Right lobe of liver (tissue), 6 donors: ENCODE results near the gene SLC25A13. TPM values are rescaled to one million over a fixed set of nuclear protein-coding genes. Genes with fewer than 3 reads are reported as not detected.

ENCODE experiments used
- ATAC-seq, 4 donors: fragments of 200-7000 bp; cut with Tn5 transposase; one replicate each; pipeline ENCODE4 v1.9.1; 2020; ENCODE audit warnings: mild to moderate bottlenecking in 4 of 4, moderate library complexity in 4 of 4
- DNase-seq, 3 donors: peaks; one replicate each; pipeline ENCODE4 v3.0.0-alpha.2; 2020
- H3K27ac ChIP-seq, 3 donors: fragments of 200-600 bp; one replicate each; pipeline ENCODE4 v1.8.0; 2022
- H3K27me3 ChIP-seq, 2 donors: fragments of 200-600 bp; one replicate each; pipeline ENCODE4 v1.8.0; 2022
- H3K36me3 ChIP-seq, 4 donors: fragments of 200-600 bp; sonication (generic) in 1 of 4; one replicate each; pipeline versions ENCODE4 v1.5.1 to v1.8.0; 2017 to 2022; ENCODE audit warnings: control low read depth in 1 of 4
- H3K4me1 ChIP-seq, 4 donors: fragments of 200-600 bp; sonication (generic) in 1 of 4; one replicate each; pipeline versions ENCODE4 v1.5.1 to v1.8.0; 2017 to 2022; ENCODE audit warnings: control low read depth in 1 of 4
- H3K4me3 ChIP-seq, 3 donors: fragments of 200-600 bp; one replicate each; pipeline ENCODE4 v1.8.0; 2022
- H3K9me3 ChIP-seq, 4 donors: fragments of 200-600 bp; sonication (generic) in 1 of 4; one replicate each; pipeline versions ENCODE4 v1.5.1 to v1.8.0; 2017 to 2022; ENCODE audit warnings: control low read depth in 1 of 4
- CTCF ChIP-seq, 4 donors: fragments of 200-600 bp in 3 of 4; fragments of 450-650 bp in 1 of 4; IDR thresholded peaks; one replicate each; pipeline versions ENCODE4 v1.5.1 to v1.8.0; 2016 to 2022; ENCODE audit warnings: antibody characterized with exemption in 4 of 4, mild to moderate bottlenecking in 2 of 4
- POLR2A ChIP-seq: fragments of 450-650 bp; IDR thresholded peaks from one replicate; pipeline ENCODE4 v1.6.1; 2017; ENCODE audit warnings: antibody characterized with exemption, mild to moderate bottlenecking
- WGBS: methylation state at CpG from one replicate; pipeline ENCODE4 v1.1.6; 2018; ENCODE audit warnings: low coverage, low lambda C conversion rate; ENCODE audit not compliant: insufficient coverage; ENCODE audit errors: missing lambda C conversion rate; 5-methylcytosine and 5-hydroxymethylcytosine counted together
- intact Hi-C, 2 donors: fragments of 100-400 bp; cut with DNase I; formaldehyde crosslinking; loops; one replicate each; pipeline versions ENCODE4 v1.11.2 to v1.14.1; 2022
- total RNA-seq, 6 experiments: library from RNA; depleted of rRNA in 2 of 6; stranded (reverse); fragments of >200 nt in 2 of 6; fragmentation: NEBNext Ultra II Directional in 3 of 6; extraction: Animal tissue kit (Norgen Biotek cat#: 25700) in 3 of 6; gene quantifications; one replicate each; pipeline versions ENCODE4 v1.1.0 to v1.2.4, GENCODE V29; 2016 to 2023
- donor health status: DM: no; HTN: yes; CAD: no.
- donor health status: DM: no; HTN: no; CAD: no.
- donor health status: DM: no; HTN: no; CAD: no.
- donor health status: DM: no; HTN: yes; CAD: no.
- donor health status: DM: no; HTN: yes; CAD: no.

Gene SLC25A13
- total RNA-seq, 6 experiments from 2014 or later = 54.5 to 110 (median 83.0) TPM

DNA sequence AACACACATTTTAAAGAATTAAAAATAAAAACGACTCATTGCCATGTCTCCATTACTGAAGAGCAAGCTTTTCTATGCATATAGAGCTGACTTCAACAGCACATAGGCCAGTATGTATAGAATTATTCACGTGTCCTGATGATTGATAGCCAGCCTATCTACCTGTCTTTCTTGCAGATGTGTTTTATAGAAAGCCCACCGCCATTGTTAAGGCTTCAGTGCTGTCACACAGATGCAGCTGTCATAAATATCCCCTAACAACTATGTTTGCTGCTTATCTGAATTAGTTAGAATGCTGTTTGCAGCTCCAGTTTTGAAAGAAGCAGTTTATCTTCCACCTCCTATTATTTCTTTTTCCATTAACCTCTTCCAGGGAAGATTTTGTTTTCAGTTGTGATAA is 235.9 kb downstream of the SLC25A13 start:
- intact Hi-C loops = no loop called here

GRCh38 chr7:96084881-96085553 is 236.9 kb downstream of the SLC25A13 start:
- ATAC-seq (peak in 1 of 4 donors; percentile 19), DNase-seq (no peak)
- Histone ChIP-seq H3K27ac (no peak overlapping the region), H3K4me3 (no peak overlapping the region), H3K4me1 (no peaks in the 10 kb centered on the region), H3K27me3 (no peaks in the 10 kb centered on the region), H3K36me3 (no peaks in the 10 kb centered on the region), H3K9me3 (no peaks in the 10 kb centered on the region)
- 100% methylated on average over 1 of the region's 1 CpG for WGBS
- intact Hi-C loops = no loop called here
- TF ChIP-seq POLR2A = no peak
- TF ChIP-seq CTCF (IDR thresholded peaks at IDR 0.05) = no peak

More for the DNA sequence above, 235.9 kb downstream of the SLC25A13 start:
- H3K4me1 ChIP-seq = no peaks in the 10 kb centered on the region
- no peaks in the 10 kb centered on the region for H3K27me3 ChIP-seq
- no peak overlapping the region for H3K27ac ChIP-seq
- no peak for DNase-seq
- H3K9me3 ChIP-seq = no peaks in the 10 kb centered on the region
- TF ChIP-seq CTCF (IDR thresholded peaks at IDR 0.05) = no peak
- TF ChIP-seq POLR2A = no peak
- no peak for ATAC-seq
- no peak overlapping the region for H3K4me3 ChIP-seq
- WGBS = 57% methylated on average over 3 of the region's 3 CpGs
- H3K36me3 ChIP-seq = no peaks in the 10 kb centered on the region

DNA sequence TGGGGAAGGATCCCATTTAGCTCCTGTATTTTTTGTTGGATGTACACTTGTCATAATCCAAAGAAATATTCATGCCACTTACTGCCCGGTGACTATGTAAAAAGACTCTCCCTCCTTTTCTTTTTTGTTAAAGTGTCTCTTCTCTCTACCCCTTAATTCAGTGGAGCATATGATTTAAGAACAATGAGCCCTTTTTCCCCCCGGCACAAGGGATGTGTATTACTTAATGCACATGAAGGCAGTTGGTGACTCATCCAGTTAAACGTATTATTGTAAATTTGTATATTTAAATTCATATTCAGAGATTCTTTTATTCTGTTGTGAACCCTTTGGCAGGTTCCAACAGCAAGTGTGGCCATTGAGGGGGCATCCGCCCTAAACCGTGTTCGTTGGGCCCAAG is 241.9 kb downstream of the SLC25A13 start:
- WGBS = 93% methylated on average over 6 of the region's 6 CpGs

DNA sequence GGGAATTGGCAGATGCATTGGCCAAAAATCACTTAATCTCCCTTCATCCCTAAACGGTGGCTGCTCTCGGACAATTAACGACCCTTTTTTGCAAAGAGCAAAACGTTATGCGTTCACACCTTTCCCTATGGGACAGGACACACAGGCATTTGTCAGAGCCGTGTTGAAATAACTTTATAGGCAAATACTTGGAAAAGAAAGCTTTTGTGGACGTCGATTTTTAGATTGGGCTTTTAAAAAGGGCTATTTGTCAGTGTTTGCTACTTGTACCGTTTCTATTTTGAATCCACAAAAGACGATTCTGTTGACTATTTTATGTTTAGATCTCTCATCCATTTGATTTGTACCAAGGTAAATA is 245.6 kb downstream of the SLC25A13 start:
- Histone ChIP-seq H3K4me1 (peaks cover 0 to 3% (median 2%) of the 10 kb centered on the region in 4 donors), H3K36me3 (no peaks in the 10 kb centered on the region), H3K27ac (no peak overlapping the region), H3K4me3 (peak overlapping the region; percentile 44 to 61 (median 55)), H3K9me3 (no peaks in the 10 kb centered on the region), H3K27me3 (no peaks in the 10 kb centered on the region)
- WGBS = 6% methylated on average over 10 of the region's 10 CpGs
- TF ChIP-seq CTCF (IDR thresholded peaks at IDR 0.05) = no peak
- no peak for TF ChIP-seq POLR2A
- intact Hi-C loops = loop anchor here in 1 of 2 donors (10.0 kb wide), 1 partner anchor 948 kb away; the partner anchor contains the start of gene DLX5
- peak in 1 of 4 donors; percentile 17 for ATAC-seq
- no peak for DNase-seq

More for the DNA sequence above, 241.9 kb downstream of the SLC25A13 start:
- H3K27me3 ChIP-seq = no peaks in the 10 kb centered on the region
- no peaks in the 10 kb centered on the region for H3K36me3 ChIP-seq
- no peak overlapping the region for H3K4me3 ChIP-seq
- no peak for TF ChIP-seq POLR2A
- TF ChIP-seq CTCF (IDR thresholded peaks at IDR 0.05) = no peak
- no peaks in the 10 kb centered on the region for H3K9me3 ChIP-seq
- DNase-seq = no peak
- ATAC-seq = no peak
- no peak overlapping the region for H3K27ac ChIP-seq
- H3K4me1 ChIP-seq = peaks cover 0 to 3% (median 2%) of the 10 kb centered on the region in 4 donors
- intact Hi-C loops = no loop called here
